ENCODE measurements around the gene ALOX12B. TPM values are rescaled to one million over a fixed set of nuclear protein-coding genes. Genes with fewer than 3 reads are reported as not detected.

Gene ALOX12B
- total and polyA plus RNA-seq, 2 of the 13 experiments (the other 11 are each of a cell fraction or from before 2014, with no cell fraction given), result 0.13 TPM; not detected in 1

- TF ChIP-seq THAP11 (CRISPR knock-in tag; IDR thresholded peaks at IDR 0.05) (no peak), SETDB1 (CRISPR knock-in tag; IDR thresholded peaks at IDR 0.05; ENCODE audit: borderline replicate concordance) (no peak), ZSCAN5A (CRISPR knock-in tag; IDR thresholded peaks at IDR 0.05; ENCODE audit: borderline replicate concordance) (no peak), ATF7-NPFF (CRISPR knock-in tag; IDR thresholded peaks at IDR 0.05; ENCODE audit: low read depth) (no peak), LCORL (IDR thresholded peaks at IDR 0.05) (no peak), LCORL (CRISPR knock-in tag; IDR thresholded peaks at IDR 0.05) (peak; percentile 51; the same call in 1 of the 2 replicates), HINFP (CRISPR knock-in tag; IDR thresholded peaks at IDR 0.05; ENCODE audit: low read depth) (0 out of 2 replicates have a peak, but pooled peaks have one; percentile 13), EZH2 (conservative IDR thresholded peaks at IDR 0.05; ENCODE audit: low read depth, low read length) (no peak), ZNF335 (CRISPR knock-in tag; IDR thresholded peaks at IDR 0.05) (no peak), ZBTB7B (CRISPR knock-in tag; IDR thresholded peaks at IDR 0.05) (peak; percentile 75; the same call in 1 of the 2 replicates), HMGXB3 (CRISPR knock-in tag; IDR thresholded peaks at IDR 0.05; ENCODE audit: borderline replicate concordance) (peak; percentile 31; the same call in 1 of the 2 replicates), TGIF2 (CRISPR knock-in tag; IDR thresholded peaks at IDR 0.05) (peak; percentile 50; the same call in 1 of the 2 replicates), ZNF800 (CRISPR knock-in tag; IDR thresholded peaks at IDR 0.05) (no peak), ZNF292 (CRISPR knock-in tag; IDR thresholded peaks at IDR 0.05; ENCODE audit: borderline replicate concordance, low read depth) (0 out of 2 replicates have a peak, but pooled peaks have one; percentile 45), CREB3 (CRISPR knock-in tag; IDR thresholded peaks at IDR 0.05) (no peak), ZFP36L1 (CRISPR knock-in tag; IDR thresholded peaks at IDR 0.05) (no peak), ELF1 (CRISPR knock-in tag; IDR thresholded peaks at IDR 0.05) (peak; percentile 25)
Measured at GRCh38 chr17:8056232-8056975, 31.1 kb downstream of the ALOX12B start (continued).

Data from HepG2 (cell line).